Heart right ventricle (tissue), 16 donors: ENCODE data around the gene ACAT1. TPM values are rescaled to one million over a fixed set of nuclear protein-coding genes. Genes with fewer than 3 reads are reported as not detected.
"Not testable (repeated sequence)": the region's sequence is repeated elsewhere in the genome, so short reads cannot be mapped to it uniquely, and the experiment has no call there.

Source experiments
- ATAC-seq, 8 donors: fragments of 200-7000 bp; cut with Tn5 transposase; one replicate each; pipeline ENCODE4 v1.9.1; 2020; ENCODE audit warnings: mild to moderate bottlenecking in 8 of 8, moderate library complexity in 8 of 8, moderate number of reproducible peaks in 1 of 8
- DNase-seq, 2 donors: peaks; one replicate each; pipeline ENCODE4 v3.0.0-alpha.2; 2020
- H3K27ac ChIP-seq, 10 donors: fragments of 200-600 bp; sonication (generic) in 2 of 10; one replicate each; pipeline versions ENCODE4 v1.5.0 to v1.8.0; 2020 to 2022; ENCODE audit warnings: mild to moderate bottlenecking in 3 of 10
- H3K27me3 ChIP-seq, 7 donors: fragments of 200-600 bp; one replicate each; pipeline ENCODE4 v1.8.0; 2021 to 2022; ENCODE audit warnings: mild to moderate bottlenecking in 2 of 7
- H3K36me3 ChIP-seq, 9 donors: fragments of 200-600 bp; sonication (generic) in 1 of 9; one replicate each; pipeline versions ENCODE4 v1.5.0 to v1.8.0; 2020 to 2022; ENCODE audit warnings: mild to moderate bottlenecking in 2 of 9
- H3K4me1 ChIP-seq, 9 donors: fragments of 200-600 bp; sonication (generic) in 1 of 9; one replicate each; pipeline versions ENCODE4 v1.5.0 to v1.8.0; 2020 to 2022; ENCODE audit warnings: mild to moderate bottlenecking in 4 of 9
- H3K4me3 ChIP-seq, 10 donors: fragments of 200-600 bp; sonication (generic) in 2 of 10; one replicate each; pipeline versions ENCODE4 v1.5.0 to v1.8.0; 2020 to 2022; ENCODE audit warnings: mild to moderate bottlenecking in 7 of 10, moderate library complexity in 2 of 10
- H3K9me3 ChIP-seq, 11 donors: fragments of 200-600 bp in 10 of 11; sonication (generic) in 2 of 11; one replicate each; pipeline versions ENCODE4 v1.5.0 to v1.8.0; 2013 to 2022; ENCODE audit warnings: mild to moderate bottlenecking in 2 of 11, control low read depth in 1 of 11, moderate library complexity in 1 of 11
- CTCF ChIP-seq, 9 donors: fragments of 200-600 bp; sonication (generic) in 2 of 9; IDR thresholded peaks; one replicate each; pipeline versions ENCODE4 v1.5.0 to v1.8.0; 2021 to 2022; ENCODE audit warnings: antibody characterized with exemption in 9 of 9, mild to moderate bottlenecking in 5 of 9, moderate library complexity in 1 of 9
- WGBS, 2 donors: extraction: QIAGEN DNeasy Blood & Tissue Kit; methylation state at CpG; one replicate each; pipeline ENCODE4 v1.1.7; 2013; ENCODE audit warnings: inconsistent platforms in 1 of 2; 5-methylcytosine and 5-hydroxymethylcytosine counted together
- intact Hi-C, 10 donors: fragments of 100-400 bp; cut with DNase I; formaldehyde crosslinking; loops; one replicate each; pipeline versions ENCODE4 v1.11.1 to v1.14.2; 2022
- polyA plus RNA-seq, 2 donors: library from polyadenylated mRNA; stranded (reverse); fragments of 200-250 nt; gene quantifications; one replicate each; pipeline ENCODE4 v1.2.3, GENCODE V29; 2013
- total RNA-seq, 10 donors: library from RNA; stranded (reverse); fragmentation: NEBNext Ultra II Directional in 3 of 10; extraction: Animal tissue kit (Norgen Biotek cat#: 25700) in 3 of 10; gene quantifications; one replicate each; pipeline versions ENCODE4 v1.2.1 to v1.2.4, GENCODE V29; 2021 to 2023
- donor health status: Arrhythmogenic right ventricular cardiomyopathy.
- donor health status: ischemic (EF 13 %, LVEDD 7.1; RV severe dilation, severe dysfunction).
- donor health status: healthy with polysubstance abuse.
- donor health status: DM: no; HTN: yes; CAD: no.
- donor health status: DM: no; HTN: no; CAD: no.
- donor health status: ischemic (EF 25% LVEDD 6.9; RV normal size, moderate dysfunction).
- donor health status: ischemic (EF 25% LVEDD 5.7; RV mildly dilated, moderate dysfunction).
- donor health status: healthy.
- donor health status: DM: yes; HTN: yes; CAD: no.
- donor health status: Ischemic cardiomyopathy.
- donor health status: ischemic (EF 35%, LVEDD 5.7; RV mildly dilated, moderate dysfunction).
- donor health status: nonischemic (EF 11% LVEDD 7.7; RV severe dilation, severe dysfunction).
- donor health status: DM: yes; HTN: yes; CAD: no.
- donor health status: PGD.
- donor health status: ischemic (EF 29% LVEDD 5.4; RV normal size, mild dysfunction).
- donor health status: nonischemic (EF 23%, LVEDD 6.1; RV moderate dilation, normal function).

The ACAT1 gene
- total and polyA plus RNA-seq, 12 donors = 158 to 535 (median 376) TPM

- Histone ChIP-seq H3K4me3 (no peak overlapping the region), H3K36me3 (peaks cover 0 to 100% (median 91%) of the 10 kb centered on the region in 9 donors), H3K4me1 (peaks cover 0 to 4% (median 0%) of the 10 kb centered on the region in 9 donors), H3K27me3 (no peaks in the 10 kb centered on the region), H3K27ac (no peak overlapping the region), H3K9me3 (no peaks in the 10 kb centered on the region)
- ATAC-seq = peak in 3 of 8 donors; percentile 58 to 70 (median 68)
- intact Hi-C loops = no loop called here
- no peak for TF ChIP-seq CTCF (IDR thresholded peaks at IDR 0.05)
- no peak for DNase-seq
- WGBS, 2 donors = 44 to 47% methylated on average over 1 of the region's 1 CpG
Measured at GRCh38 chr11:108147150-108147549, 25.8 kb downstream of the ACAT1 start.

GRCh38 chr11:108148556-108148955 is 27.2 kb downstream of the ACAT1 start:
- Histone ChIP-seq H3K9me3 (no peaks in the 10 kb centered on the region), H3K27ac (peak overlapping the region in 1 of 10 donors; percentile 1), H3K4me1 (peaks cover 0 to 4% (median 0%) of the 10 kb centered on the region in 9 donors), H3K27me3 (no peaks in the 10 kb centered on the region), H3K4me3 (no peak overlapping the region), H3K36me3 (peaks cover 0 to 100% (median 79%) of the 10 kb centered on the region in 9 donors)
- 39 to 46% methylated on average over 3 of the region's 3 CpGs for WGBS, 2 donors
- intact Hi-C loops = no loop called here
- ATAC-seq = no peak
- DNase-seq = no peak
- no peak for TF ChIP-seq CTCF (IDR thresholded peaks at IDR 0.05)

GRCh38 chr11:108154591-108154990 is 33.2 kb downstream of the ACAT1 start:
- no peaks in the 10 kb centered on the region for H3K9me3 ChIP-seq
- intact Hi-C loops = loop anchor here in 2 of 10 donors (10.0 kb wide), 2 partner anchors 60 to 140 kb away; no protein-coding TSS in a partner anchor
- H3K36me3 ChIP-seq = peaks cover 0 to 100% (median 43%) of the 10 kb centered on the region in 9 donors
- no peak overlapping the region for H3K27ac ChIP-seq
- no peaks in the 10 kb centered on the region for H3K27me3 ChIP-seq
- ATAC-seq = no peak
- no peak overlapping the region for H3K4me3 ChIP-seq
- no peak for DNase-seq
- WGBS, 2 donors = 72 to 79% methylated on average over 2 of the region's 2 CpGs
- H3K4me1 ChIP-seq = no peaks in the 10 kb centered on the region
- TF ChIP-seq CTCF (IDR thresholded peaks at IDR 0.05) = no peak

GRCh38 chr11:108160970-108161566 is 39.7 kb downstream of the ACAT1 start:
- no peaks in the 10 kb centered on the region for H3K27me3 ChIP-seq
- DNase-seq = no peak
- no peak for TF ChIP-seq CTCF (IDR thresholded peaks at IDR 0.05)
- no peaks in the 10 kb centered on the region for H3K4me1 ChIP-seq
- H3K36me3 ChIP-seq = peaks cover 0 to 100% (median 44%) of the 10 kb centered on the region in 9 donors
- H3K27ac ChIP-seq = no peak overlapping the region
- no peaks in the 10 kb centered on the region for H3K9me3 ChIP-seq
- ATAC-seq = no peak
- intact Hi-C loops = loop anchor here in 1 of 10 donors (10.0 kb wide), 1 partner anchor 144 kb away; no protein-coding TSS in a partner anchor
- no peak overlapping the region for H3K4me3 ChIP-seq
- WGBS, 2 donors = 91 to 93% methylated on average over 5 of the region's 5 CpGs

- ATAC-seq, H3K9me3 ChIP-seq, H3K27ac ChIP-seq, H3K4me1 ChIP-seq, H3K27me3 ChIP-seq, H3K4me3 ChIP-seq, DNase-seq: not testable (repeated sequence)
- intact Hi-C loops = loop anchor here in 1 of 10 donors (10.0 kb wide), 1 partner anchor 142 kb away; no protein-coding TSS in a partner anchor
- peaks cover 0 to 100% (median 45%) of the 10 kb centered on the region in 9 donors for H3K36me3 ChIP-seq
- 83 to 100% methylated on average over 6 of the region's 6 CpGs for WGBS, 2 donors
Measured at GRCh38 chr11:108162878-108163277, 41.5 kb downstream of the ACAT1 start.
